ENCODE results near the gene CLRN1.

GRCh38 chr3:150951923-150952322 is 20.6 kb downstream of the CLRN1 start:
- no peak for TF ChIP-seq CTCF (IDR thresholded peaks at IDR 0.05; ENCODE audit: low read depth, low read length)
- TF ChIP-seq EZH2phosphoT487 (IDR thresholded peaks at IDR 0.05; ENCODE audit: low read depth): no peak

Measured in OCI-LY3 (cell line).